Activated T-cell treated with anti-CD3 and anti-CD28 coated beads for 1 hour (primary cell): ENCODE data around the gene WDSUB1.

Experiments
- DNase-seq: peaks from one replicate; pipeline ENCODE4 v3.0.0-alpha.2; 2020; ENCODE audit warnings: low read depth

The WDSUB1 gene

GRCh38 chr2:159285929-159286708 lies at the start of gene WDSUB1:
TSS of gene WDSUB1 (minus strand) at chr2:159286703. CDS start at chr2:159283069, 3,634 bp downstream.
- DNase-seq: peak; percentile 5

GRCh38 chr2:159326569-159327255 lies 40.2 kb upstream of the WDSUB1 start:
- DNase-seq: no peak

GRCh38 chr2:159322419-159322818 lies 35.9 kb upstream of the WDSUB1 start:
- DNase-seq: no peak

GRCh38 chr2:159317392-159318088 lies 31.0 kb upstream of the WDSUB1 start:
- no peak for DNase-seq

GRCh38 chr2:159307942-159308341 lies 21.4 kb upstream of the WDSUB1 start:
- DNase-seq: no peak

GRCh38 chr2:159300586-159300985 lies 14.1 kb upstream of the WDSUB1 start:
- no peak for DNase-seq

- no peak for DNase-seq
These were observed 12.5 kb upstream of the WDSUB1 start for GRCh38 chr2:159298967-159299366.

GRCh38 chr2:159297042-159297707 lies 10.7 kb upstream of the WDSUB1 start:
- DNase-seq: no peak

- no peak for DNase-seq
These were observed 5.7 kb upstream of the WDSUB1 start for GRCh38 chr2:159292157-159292556.

GRCh38 chr2:159290289-159290907 lies 3.9 kb upstream of the WDSUB1 start:
- DNase-seq: no peak

- DNase-seq: no peak
These were observed 1.2 kb upstream of the WDSUB1 start for GRCh38 chr2:159287733-159288132.

- DNase-seq: peak; percentile 97
These were observed 372 bp upstream of the WDSUB1 start for GRCh38 chr2:159286709-159287441.

- no peak for DNase-seq
These were observed 1.1 kb downstream of the WDSUB1 start for GRCh38 chr2:159285433-159285832.

GRCh38 chr2:159283529-159283928 lies 3.0 kb downstream of the WDSUB1 start:
- no peak for DNase-seq

- no peak for DNase-seq
These were observed 5.5 kb downstream of the WDSUB1 start for GRCh38 chr2:159281002-159281401.

- DNase-seq: no peak
These were observed 6.8 kb downstream of the WDSUB1 start for GRCh38 chr2:159279700-159280099.

- no peak for DNase-seq
These were observed 11.4 kb downstream of the WDSUB1 start for GRCh38 chr2:159275111-159275510.

GRCh38 chr2:159272156-159272555 lies 14.3 kb downstream of the WDSUB1 start:
- DNase-seq: no peak

GRCh38 chr2:159270744-159271379 lies 15.6 kb downstream of the WDSUB1 start:
- no peak for DNase-seq

GRCh38 chr2:159267921-159268320 lies 18.6 kb downstream of the WDSUB1 start:
- no peak for DNase-seq

- no peak for DNase-seq
These were observed 19.9 kb downstream of the WDSUB1 start for GRCh38 chr2:159266554-159266953.
